GM18505 (cell line): ENCODE data around the gene SIMC1.

ENCODE experiments used
- ATAC-seq: cut with Tn5 transposase; IDR thresholded peaks from one replicate; pipeline ENCODE4 v1.9.1; 2021; ENCODE audit not compliant: unreplicated experiment
- POLR2A ChIP-seq: IDR thresholded peaks from 4 replicates; pipeline ENCODE4 v1.6.1; 2011; ENCODE audit warnings: borderline replicate concordance; ENCODE audit not compliant: insufficient read depth, insufficient read length; ENCODE audit errors: extremely low read depth

Gene SIMC1

GRCh38 chr5:176383961-176384360, 145.7 kb downstream of the SIMC1 start:
- TF ChIP-seq POLR2A, result no peak
- ATAC-seq, result no peak

GRCh38 chr5:176384366-176384930, 146.2 kb downstream of the SIMC1 start:
- no peak for ATAC-seq
- TF ChIP-seq POLR2A, result no peak

- no peak for TF ChIP-seq POLR2A
- no peak for ATAC-seq
Observed at GRCh38 chr5:176384991-176385390, 146.8 kb downstream of the SIMC1 start.

GRCh38 chr5:176386491-176386890, 148.3 kb downstream of the SIMC1 start:
- TF ChIP-seq POLR2A, result no peak
- ATAC-seq, result no peak

- ATAC-seq, result no peak
- TF ChIP-seq POLR2A, result no peak
Observed at GRCh38 chr5:176387384-176387925, 149.2 kb downstream of the SIMC1 start.

- no peak for TF ChIP-seq POLR2A
- ATAC-seq, result no peak
Observed at GRCh38 chr5:176388003-176388443, 149.8 kb downstream of the SIMC1 start.

- ATAC-seq, result peak; percentile 89
- peak; percentile 81 for TF ChIP-seq POLR2A
Observed at GRCh38 chr5:176388444-176389134, 150.4 kb downstream of the SIMC1 start, which contains the start of the genes HIGD2A and NOP16. Gene HIGD2A (plus strand): TSS chr5:176388751. CDS start chr5:176388820, 69 bp downstream. Gene NOP16 (minus strand): TSS chr5:176388598. CDS start chr5:176388539, 59 bp downstream.

- ATAC-seq, result peak; percentile 35
- peak; percentile 83 for TF ChIP-seq POLR2A
Observed at GRCh38 chr5:176389135-176390123, 151.2 kb downstream of the SIMC1 start.

- no peak for TF ChIP-seq POLR2A
Observed at GRCh38 chr5:176391479-176391878, 153.3 kb downstream of the SIMC1 start.

GRCh38 chr5:176391999-176392398, 153.8 kb downstream of the SIMC1 start:
- TF ChIP-seq POLR2A, result no peak
- ATAC-seq, result no peak

More at GRCh38 chr5:176391479-176391878, 153.3 kb downstream of the SIMC1 start:
- no peak for ATAC-seq

GRCh38 chr5:176392526-176392925, 154.3 kb downstream of the SIMC1 start:
- TF ChIP-seq POLR2A, result no peak
- ATAC-seq, result no peak

GRCh38 chr5:176394096-176394495, 155.9 kb downstream of the SIMC1 start:
- no peak for TF ChIP-seq POLR2A
- no peak for ATAC-seq
